ENCODE measurements around the gene GPRIN3.
"Not testable (repeated sequence)": the region's sequence is repeated elsewhere in the genome, so short reads cannot be mapped to it uniquely, and the experiment has no call there.

Gene GPRIN3

DNA sequence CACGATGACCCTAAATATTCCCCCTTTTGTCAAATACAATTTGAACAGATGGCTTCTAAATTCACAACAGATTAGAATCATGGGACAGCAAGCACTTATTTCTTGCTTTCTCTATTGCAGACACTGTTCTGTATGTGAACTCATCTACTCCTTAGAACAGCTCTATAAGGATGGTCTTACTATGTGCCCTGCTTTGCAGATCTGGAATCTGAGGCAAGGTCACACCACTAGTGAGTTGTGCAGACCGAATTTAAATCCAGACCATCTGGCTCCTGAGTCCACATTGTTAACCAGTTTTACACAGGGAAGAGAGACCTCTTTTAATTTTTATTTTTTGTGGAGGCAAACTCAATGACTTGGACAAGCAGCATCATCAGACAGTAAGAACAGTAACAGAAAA is 50.2 kb downstream of the GPRIN3 start:
- DNase-seq (ENCODE audit: low read depth in 2 of 2) = no peak

DNA sequence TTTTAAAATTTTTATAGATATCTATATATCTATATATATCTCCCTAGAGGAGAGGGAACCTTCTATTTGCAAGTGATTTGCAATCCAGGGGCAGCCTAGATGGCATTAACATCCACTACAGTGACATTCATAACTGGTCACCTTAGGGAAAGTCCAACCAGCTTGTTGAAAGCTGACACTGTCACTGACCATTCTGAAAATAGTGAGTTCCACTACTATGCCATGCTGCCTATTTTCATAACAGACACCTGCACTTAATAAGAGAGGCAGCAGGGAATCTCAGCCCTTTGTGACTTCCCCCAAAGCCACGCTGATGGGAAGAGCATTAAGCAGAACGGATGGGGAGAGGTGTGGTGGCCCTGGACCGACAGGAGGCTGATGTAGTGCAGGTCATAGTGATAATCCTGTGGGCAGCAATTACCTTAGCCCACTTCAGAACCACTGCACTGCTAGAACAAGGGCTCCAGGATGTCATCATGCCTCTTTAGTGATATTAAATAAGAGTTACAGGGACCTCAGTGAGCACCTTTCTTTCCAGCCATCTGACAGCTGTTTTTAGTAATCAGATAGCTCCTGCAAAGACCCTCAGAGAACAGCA is 51.3 kb downstream of the GPRIN3 start:
- DNase-seq (ENCODE audit: low read depth in 2 of 2) = no peak

GRCh38 chr4:89254847-89255246 is 52.8 kb downstream of the GPRIN3 start:
- DNase-seq (ENCODE audit: low read depth in 2 of 2) = peak in 1 of 2 donors; percentile 20

DNA sequence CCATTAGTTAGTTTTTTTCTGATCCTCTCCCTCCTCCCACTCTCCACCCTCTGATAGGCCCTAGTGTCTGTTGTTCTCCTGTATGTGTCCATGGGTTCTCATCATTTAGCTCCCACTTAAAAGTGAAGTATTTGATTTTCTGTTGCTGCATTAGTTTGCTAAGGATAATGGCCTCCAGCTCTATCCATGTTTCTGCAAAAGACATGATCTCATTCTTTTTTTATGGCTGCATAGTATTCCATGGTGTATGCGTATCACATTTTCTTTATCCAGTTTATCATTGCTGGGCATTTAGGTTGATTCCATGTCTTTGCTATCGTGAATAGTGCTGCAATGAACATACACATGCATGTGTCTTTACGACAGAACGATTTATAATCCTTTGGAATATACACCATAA is 53.3 kb downstream of the GPRIN3 start:
- DNase-seq (ENCODE audit: low read depth in 2 of 2) = not testable (repeated sequence)

GRCh38 chr4:89253935-89254334 is 53.7 kb downstream of the GPRIN3 start:
- DNase-seq (ENCODE audit: low read depth in 2 of 2) = no peak

- DNase-seq (ENCODE audit: low read depth in 2 of 2) = no peak
These were observed 54.3 kb downstream of the GPRIN3 start for GRCh38 chr4:89253311-89253710.

GRCh38 chr4:89251396-89251795 is 56.2 kb downstream of the GPRIN3 start:
- no peak for DNase-seq (ENCODE audit: low read depth in 2 of 2)

DNA sequence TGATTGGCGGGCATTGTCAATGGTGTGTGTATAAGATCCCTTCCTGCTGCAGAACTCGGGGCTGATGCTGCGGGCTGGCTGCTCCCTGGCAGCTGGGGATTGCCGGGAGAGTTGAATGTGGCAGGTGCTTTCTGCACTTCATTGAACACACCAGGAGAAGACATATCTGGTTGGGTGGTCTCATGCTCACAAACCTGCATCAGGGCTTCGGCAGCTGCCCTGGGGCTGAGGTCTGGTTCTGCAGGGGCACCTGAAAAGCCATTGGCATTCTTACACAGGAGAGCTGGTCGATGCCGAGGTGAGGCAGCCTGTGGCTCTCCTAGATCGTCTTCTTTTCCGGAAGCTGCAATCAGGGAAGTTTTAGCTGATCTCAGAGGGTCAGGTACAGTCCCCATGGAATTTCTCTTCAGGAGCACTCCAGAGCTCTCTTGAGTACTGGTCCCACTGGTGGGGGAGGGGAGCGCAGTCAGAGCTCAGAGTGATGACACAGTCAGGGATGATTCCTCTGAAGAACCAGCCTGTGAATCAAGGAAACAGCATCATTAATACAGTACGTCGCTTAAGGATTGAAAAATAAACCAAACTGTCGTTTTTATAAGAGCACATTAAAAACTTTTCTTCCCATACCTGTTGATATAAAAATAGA is 57.8 kb downstream of the GPRIN3 start:
- no peak for DNase-seq (ENCODE audit: low read depth in 2 of 2)

GRCh38 chr4:89249313-89249712 is 58.3 kb downstream of the GPRIN3 start:
- no peak for DNase-seq (ENCODE audit: low read depth in 2 of 2)

- no peak for DNase-seq (ENCODE audit: low read depth in 2 of 2)
These were observed 58.7 kb downstream of the GPRIN3 start for GRCh38 chr4:89248879-89249281.

GRCh38 chr4:89247951-89248350 is 59.6 kb downstream of the GPRIN3 start:
- no peak for DNase-seq (ENCODE audit: low read depth in 2 of 2)

GRCh38 chr4:89245459-89245858 is 62.1 kb downstream of the GPRIN3 start:
- no peak for DNase-seq (ENCODE audit: low read depth in 2 of 2)

GRCh38 chr4:89243733-89244252 is 63.8 kb downstream of the GPRIN3 start:
- no peak for DNase-seq (ENCODE audit: low read depth in 2 of 2)

GRCh38 chr4:89242864-89243732 is 64.5 kb downstream of the GPRIN3 start:
- DNase-seq (ENCODE audit: low read depth in 2 of 2) = no peak

DNA sequence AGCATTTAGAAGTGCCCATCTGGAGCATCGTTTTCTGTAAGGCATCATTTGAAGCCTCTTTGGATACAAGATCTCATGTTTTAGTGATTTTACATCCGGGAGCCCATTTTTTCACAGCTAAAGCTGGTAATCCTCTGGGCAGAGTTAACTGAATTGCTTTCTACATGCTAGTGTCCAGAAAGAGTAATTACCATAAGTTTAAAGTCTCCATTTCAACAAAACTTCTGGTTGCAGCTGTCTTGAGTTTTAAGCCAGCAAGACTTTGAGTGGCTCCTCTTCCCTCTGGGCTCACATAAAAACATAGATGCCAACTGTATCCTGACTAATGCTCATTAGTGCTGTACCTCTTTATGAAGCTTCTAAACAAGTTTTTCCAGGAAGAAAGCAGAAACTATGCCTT is 65.4 kb downstream of the GPRIN3 start:
- DNase-seq (ENCODE audit: low read depth in 2 of 2) = no peak

DNA sequence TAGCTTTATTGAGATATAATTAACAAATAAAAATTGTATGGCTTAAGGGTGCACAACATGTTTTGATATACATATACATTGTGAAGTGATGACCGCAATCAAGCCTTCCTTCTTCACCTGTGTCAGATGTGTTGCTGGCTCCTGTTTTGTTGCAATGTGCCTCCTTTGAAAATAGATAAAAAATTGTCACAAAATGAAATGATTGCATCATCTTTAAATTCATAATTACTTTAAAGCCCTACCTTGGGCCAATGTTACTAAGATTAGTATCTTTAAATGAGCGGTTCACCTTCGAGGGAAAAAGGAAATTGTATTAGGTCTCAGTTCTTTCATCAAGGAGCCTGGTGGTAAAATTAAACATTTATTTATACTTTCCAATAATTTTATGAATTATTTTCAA is 77.3 kb downstream of the GPRIN3 start:
- no peak for DNase-seq (ENCODE audit: low read depth in 2 of 2)

- peak; percentile 63 to 64 for DNase-seq (ENCODE audit: low read depth in 2 of 2)
These were observed 80.7 kb downstream of the GPRIN3 start for GRCh38 chr4:89226665-89227574.

DNA sequence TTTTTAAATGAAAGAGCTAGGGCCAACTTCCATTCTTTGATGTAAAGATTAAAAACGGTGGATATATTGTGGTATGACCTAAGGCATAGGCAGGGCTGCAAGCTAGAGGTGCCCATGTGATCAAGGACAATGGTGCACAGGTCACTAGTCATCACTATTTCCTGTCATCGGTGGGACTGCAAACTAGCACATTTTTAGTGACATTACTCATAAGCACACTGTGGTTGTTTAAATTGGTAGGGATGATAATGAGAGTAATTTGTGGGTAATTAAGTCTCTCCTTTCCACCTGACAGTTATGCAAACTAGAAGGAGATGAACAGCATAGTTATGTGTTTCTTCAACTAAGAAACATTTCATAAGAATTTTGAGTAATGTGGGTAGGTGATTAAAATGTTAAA is 85.4 kb downstream of the GPRIN3 start:
- DNase-seq (ENCODE audit: low read depth in 2 of 2) = no peak

GRCh38 chr4:89221167-89221867 is 86.3 kb downstream of the GPRIN3 start:
- no peak for DNase-seq (ENCODE audit: low read depth in 2 of 2)

GRCh38 chr4:89218587-89218986 is 89.0 kb downstream of the GPRIN3 start:
- no peak for DNase-seq (ENCODE audit: low read depth in 2 of 2)

GRCh38 chr4:89217604-89218003 is 90.0 kb downstream of the GPRIN3 start:
- DNase-seq (ENCODE audit: low read depth in 2 of 2) = no peak

Measured in activated CD4-positive, alpha-beta T cell treated with anti-CD3 and anti-CD28 coated beads for 24 hours (primary cell).